Psoas muscle (tissue), 8 donors: ENCODE measurements around the gene RIMBP2. TPM values are rescaled to one million over a fixed set of nuclear protein-coding genes. Genes with fewer than 3 reads are reported as not detected.

Experiments
- ATAC-seq, 4 donors: fragments of 200-7000 bp; cut with Tn5 transposase; one replicate each; pipeline ENCODE4 v1.9.1; 2020; ENCODE audit warnings: moderate library complexity in 3 of 4, mild to moderate bottlenecking in 2 of 4
- DNase-seq, 2 donors: peaks; one replicate each; pipeline ENCODE4 v3.0.0-alpha.2; 2020
- H3K27ac ChIP-seq: fragments of 200-600 bp; one replicate; pipeline ENCODE4 v1.8.0; 2022
- H3K27me3 ChIP-seq, 3 donors: fragments of 200-600 bp in 1 of 3; one replicate each; pipeline versions ENCODE4 v1.6.1 to v1.8.0; 2013 to 2022; ENCODE audit warnings: low read length in 2 of 3, mild to moderate bottlenecking in 2 of 3, moderate library complexity in 1 of 3; ENCODE audit not compliant: insufficient read depth in 3 of 3
- H3K36me3 ChIP-seq, 2 donors: fragments of 200-600 bp in 1 of 2; one replicate each; pipeline versions ENCODE4 v1.6.1 to v1.8.0; 2013 to 2022; ENCODE audit warnings: low read depth in 1 of 2, mild to moderate bottlenecking in 1 of 2, moderate library complexity in 1 of 2; ENCODE audit not compliant: insufficient read depth in 1 of 2
- H3K4me1 ChIP-seq: fragments of 200-600 bp; one replicate; pipeline ENCODE4 v1.8.0; 2022
- H3K4me3 ChIP-seq: fragments of 200-600 bp; one replicate; pipeline ENCODE4 v1.8.0; 2022; ENCODE audit warnings: mild to moderate bottlenecking
- H3K9me3 ChIP-seq: fragments of 200-600 bp; one replicate; pipeline ENCODE4 v1.8.0; 2022
- WGBS, 3 donors: extraction: QIAGEN DNeasy Blood & Tissue Kit; methylation state at CpG; one replicate each; pipeline versions ENCODE4 v1.1.6 to v1.1.7; 2013; 5-methylcytosine and 5-hydroxymethylcytosine counted together
- intact Hi-C, 2 donors: fragments of 100-400 bp; cut with DNase I; formaldehyde crosslinking; loops; one replicate each; pipeline versions ENCODE4 v1.11.0 to v1.14.2; 2022
- polyA plus RNA-seq, 3 donors: library from polyadenylated mRNA; stranded (reverse); fragments of 200-250 nt; gene quantifications; one replicate each; pipeline ENCODE4 v1.2.3, GENCODE V29; 2013
- total RNA-seq, 4 donors: library from RNA; stranded (reverse); fragmentation: NEBNext Ultra II Directional in 2 of 4; extraction: Animal tissue kit (Norgen Biotek cat#: 25700) in 2 of 4; gene quantifications; one replicate each; pipeline versions ENCODE4 v1.2.1 to v1.2.4, GENCODE V29; 2021 to 2023
- TF ChIP-seq, protein P1 (sequence below): fragments of 200-600 bp; IDR thresholded peaks from one replicate; pipeline ENCODE4 v1.8.0; 2022; ENCODE audit warnings: antibody characterized with exemption
- donor health status: healthy with polysubstance abuse.
- donor health status: DM: no; HTN: no; CAD: no; lungs with moderate emphysema.
- donor health status: Bipolar disorder and iron deficiency.
- donor health status: healthy.
- donor health status: DM: yes; HTN: yes; CAD: no.
- donor health status: DM: no; HTN: no; CAD: no.
- donor health status: DM: no; HTN: no; CAD: no.
- donor health status: DM: yes; HTN: yes; CAD: no.

RIMBP2 gene
- total and polyA plus RNA-seq, 7 donors = 0.05 to 1.2 (median 0.21) TPM

DNA sequence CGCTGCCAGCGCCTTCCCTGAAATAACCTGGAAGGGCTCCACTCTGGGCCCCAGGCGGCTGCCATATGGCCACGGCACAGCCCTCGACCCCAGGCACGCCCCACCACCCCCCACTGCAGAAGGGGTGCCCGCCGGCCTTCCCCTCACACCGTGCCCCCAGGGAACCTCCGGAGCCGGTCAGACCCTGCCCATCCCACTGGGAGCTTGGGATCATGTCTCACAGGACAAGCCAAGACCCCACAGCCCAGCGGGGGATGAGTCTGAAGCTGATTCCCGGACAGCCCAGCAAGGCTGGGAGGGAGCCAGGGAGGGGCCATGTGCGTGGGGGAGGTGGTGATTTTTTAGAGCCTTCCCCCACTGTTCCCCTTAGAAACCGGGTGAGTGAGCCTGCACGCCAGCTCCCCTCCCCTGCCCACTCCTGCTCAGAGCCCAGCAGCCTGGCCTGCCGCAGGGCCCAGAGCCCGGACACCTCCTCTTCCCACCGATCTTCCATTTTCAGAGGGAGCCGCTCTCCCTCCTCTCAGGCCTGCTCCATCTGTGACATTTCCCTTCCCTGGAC, 1.4 kb downstream of the RIMBP2 start:
- Histone ChIP-seq H3K27ac (no peak overlapping the region), H3K36me3 (no peaks in the 10 kb centered on the region), H3K9me3 (no peaks in the 10 kb centered on the region), H3K4me1 (no peaks in the 10 kb centered on the region), H3K27me3 (peaks cover 0 to 35% (median 12%) of the 10 kb centered on the region in 3 donors), H3K4me3 (peak overlapping the region; percentile 46)
- DNase-seq (no peak), ATAC-seq (no peak)
- WGBS, 3 donors = 1 to 4% (median 2%) methylated on average over 17 to 20 of the region's 20 CpGs
- TF ChIP-seq, protein P1, sequence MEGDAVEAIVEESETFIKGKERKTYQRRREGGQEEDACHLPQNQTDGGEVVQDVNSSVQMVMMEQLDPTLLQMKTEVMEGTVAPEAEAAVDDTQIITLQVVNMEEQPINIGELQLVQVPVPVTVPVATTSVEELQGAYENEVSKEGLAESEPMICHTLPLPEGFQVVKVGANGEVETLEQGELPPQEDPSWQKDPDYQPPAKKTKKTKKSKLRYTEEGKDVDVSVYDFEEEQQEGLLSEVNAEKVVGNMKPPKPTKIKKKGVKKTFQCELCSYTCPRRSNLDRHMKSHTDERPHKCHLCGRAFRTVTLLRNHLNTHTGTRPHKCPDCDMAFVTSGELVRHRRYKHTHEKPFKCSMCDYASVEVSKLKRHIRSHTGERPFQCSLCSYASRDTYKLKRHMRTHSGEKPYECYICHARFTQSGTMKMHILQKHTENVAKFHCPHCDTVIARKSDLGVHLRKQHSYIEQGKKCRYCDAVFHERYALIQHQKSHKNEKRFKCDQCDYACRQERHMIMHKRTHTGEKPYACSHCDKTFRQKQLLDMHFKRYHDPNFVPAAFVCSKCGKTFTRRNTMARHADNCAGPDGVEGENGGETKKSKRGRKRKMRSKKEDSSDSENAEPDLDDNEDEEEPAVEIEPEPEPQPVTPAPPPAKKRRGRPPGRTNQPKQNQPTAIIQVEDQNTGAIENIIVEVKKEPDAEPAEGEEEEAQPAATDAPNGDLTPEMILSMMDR = no peak
- intact Hi-C loops = no loop called here

DNA sequence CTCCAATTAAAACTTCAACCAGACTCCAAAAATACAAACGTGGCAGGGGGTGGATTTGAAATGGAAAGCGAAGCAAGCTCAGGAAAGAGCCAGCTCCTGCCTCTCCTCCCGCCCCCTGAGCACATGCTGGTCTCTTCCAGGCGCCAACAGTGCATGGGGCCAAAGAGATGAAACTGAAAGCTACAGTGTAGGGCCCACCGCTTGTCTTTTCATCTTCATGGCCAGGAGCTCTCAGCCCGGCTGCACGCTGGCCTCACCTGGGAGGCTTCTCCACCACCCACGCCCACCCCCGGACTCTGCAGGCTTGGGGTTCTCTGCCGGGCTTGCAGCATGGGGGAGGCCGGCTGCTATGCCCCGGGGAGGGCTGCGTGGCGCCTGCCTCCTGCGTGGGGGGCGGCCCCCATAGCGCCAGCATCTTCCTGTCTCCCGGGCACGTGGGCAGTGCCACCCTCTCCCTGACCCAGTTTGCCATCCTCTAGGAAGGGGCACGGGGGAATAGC, 2.0 kb downstream of the RIMBP2 start:
- H3K27me3 ChIP-seq = peaks cover 0 to 35% (median 12%) of the 10 kb centered on the region in 3 donors
- H3K9me3 ChIP-seq = no peaks in the 10 kb centered on the region
- no peaks in the 10 kb centered on the region for H3K4me1 ChIP-seq
- 0 to 4% (median 3%) methylated on average over 14 to 20 of the region's 20 CpGs for WGBS, 3 donors
- ATAC-seq = peak in 1 of 4 donors; percentile 33
- DNase-seq = no peak
- no peak overlapping the region for H3K27ac ChIP-seq
- TF ChIP-seq, protein P1 = no peak
- intact Hi-C loops = no loop called here
- no peaks in the 10 kb centered on the region for H3K36me3 ChIP-seq
- peak overlapping the region; percentile 46 for H3K4me3 ChIP-seq

DNA sequence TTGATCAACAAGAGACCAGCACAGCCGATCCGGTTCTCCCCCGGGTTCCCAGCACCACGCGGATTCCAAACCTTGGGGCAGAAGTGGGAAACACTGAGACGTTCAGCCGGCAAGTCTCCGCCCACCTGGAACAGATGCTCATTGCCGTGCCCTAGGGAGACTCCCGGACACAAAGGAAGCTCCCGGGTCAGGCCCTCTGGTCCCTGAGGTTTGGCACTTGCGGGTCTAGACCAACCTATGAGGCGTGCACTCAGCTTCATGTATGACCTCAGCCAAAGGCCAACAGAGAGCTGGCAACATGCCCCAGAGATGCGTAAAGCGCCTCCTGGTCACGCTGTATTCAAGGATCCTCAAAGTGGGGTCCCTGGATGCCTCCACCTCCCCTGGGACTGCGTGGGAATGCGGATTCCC, 2.5 kb downstream of the RIMBP2 start:
- Histone ChIP-seq H3K4me3 (peak overlapping the region; percentile 46), H3K36me3 (no peaks in the 10 kb centered on the region), H3K27me3 (peaks cover 0 to 35% (median 12%) of the 10 kb centered on the region in 3 donors), H3K4me1 (no peaks in the 10 kb centered on the region), H3K27ac (no peak overlapping the region), H3K9me3 (no peaks in the 10 kb centered on the region)
- WGBS, 3 donors = 6 to 17% (median 9%) methylated on average over 18 of the region's 18 CpGs
- ATAC-seq = no peak
- TF ChIP-seq, protein P1 = no peak
- intact Hi-C loops = no loop called here
- DNase-seq = no peak

DNA sequence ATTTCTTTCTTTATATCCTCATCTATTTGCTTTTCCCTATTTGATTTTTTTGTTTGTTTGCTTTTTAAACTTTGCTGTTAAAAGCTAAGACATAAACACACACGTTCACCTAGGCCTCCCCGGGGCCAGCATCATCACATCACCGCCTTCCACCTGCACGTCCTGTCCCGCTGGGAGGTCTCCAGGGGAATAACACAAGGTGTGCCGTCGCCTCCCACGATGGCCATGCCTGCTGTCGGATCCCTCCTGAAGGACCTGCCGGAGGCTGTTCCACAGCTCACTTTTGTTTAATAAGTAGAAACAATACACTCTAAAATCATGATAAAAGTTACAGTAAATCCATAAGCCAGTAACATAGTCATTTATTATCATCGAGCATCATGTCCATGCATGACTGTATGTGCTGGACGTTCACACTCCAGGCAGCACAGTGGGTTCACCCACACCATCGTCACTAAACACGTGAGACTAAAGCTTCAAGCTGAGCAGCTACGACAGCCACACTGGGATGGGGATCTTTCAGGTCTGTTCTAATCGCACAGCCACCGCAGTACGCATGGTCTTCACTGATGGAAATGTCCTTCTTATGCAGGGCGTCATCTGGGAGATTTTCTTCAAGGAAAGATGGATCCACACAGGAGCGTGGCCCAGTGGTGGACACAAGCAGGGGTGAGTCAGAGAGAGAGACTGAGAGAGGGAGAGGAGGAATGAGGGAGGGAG, 3.6 kb downstream of the RIMBP2 start:
- H3K27me3 ChIP-seq = peaks cover 0 to 35% (median 12%) of the 10 kb centered on the region in 3 donors
- no peak overlapping the region for H3K4me3 ChIP-seq
- WGBS, 3 donors = 69 to 82% (median 77%) methylated on average over 20 of the region's 20 CpGs
- no peak overlapping the region for H3K27ac ChIP-seq
- intact Hi-C loops = no loop called here
- H3K36me3 ChIP-seq = no peaks in the 10 kb centered on the region
- ATAC-seq = no peak
- no peak for DNase-seq
- no peaks in the 10 kb centered on the region for H3K4me1 ChIP-seq
- TF ChIP-seq, protein P1 = no peak
- no peaks in the 10 kb centered on the region for H3K9me3 ChIP-seq
